Cardiac fibroblast (primary cell): ENCODE data around the gene PHLDA1.

Experiments used
- DNase-seq, 2 donors: peaks; one replicate each; pipeline versions ENCODE4 v3.0.0 to v3.0.0-alpha.2; 2010; ENCODE audit warnings: low read depth in 2 of 2
- H3K4me3 ChIP-seq, 2 donors: replicated peaks in 1 of 2; 1 replicate in 1 of 2; 2 replicates in 1 of 2; pipeline ENCODE4 v1.5.1; 2011; ENCODE audit warnings: low read depth in 2 of 2, low read length in 2 of 2, mild to moderate bottlenecking in 2 of 2, moderate library complexity in 1 of 2
- TF ChIP-seq, protein P1 (sequence below): IDR thresholded peaks from one replicate; pipeline ENCODE4 v1.5.1; 2011; ENCODE audit warnings: low read depth, mild to moderate bottlenecking, low read length, inconsistent platforms

The PHLDA1 gene

DNA sequence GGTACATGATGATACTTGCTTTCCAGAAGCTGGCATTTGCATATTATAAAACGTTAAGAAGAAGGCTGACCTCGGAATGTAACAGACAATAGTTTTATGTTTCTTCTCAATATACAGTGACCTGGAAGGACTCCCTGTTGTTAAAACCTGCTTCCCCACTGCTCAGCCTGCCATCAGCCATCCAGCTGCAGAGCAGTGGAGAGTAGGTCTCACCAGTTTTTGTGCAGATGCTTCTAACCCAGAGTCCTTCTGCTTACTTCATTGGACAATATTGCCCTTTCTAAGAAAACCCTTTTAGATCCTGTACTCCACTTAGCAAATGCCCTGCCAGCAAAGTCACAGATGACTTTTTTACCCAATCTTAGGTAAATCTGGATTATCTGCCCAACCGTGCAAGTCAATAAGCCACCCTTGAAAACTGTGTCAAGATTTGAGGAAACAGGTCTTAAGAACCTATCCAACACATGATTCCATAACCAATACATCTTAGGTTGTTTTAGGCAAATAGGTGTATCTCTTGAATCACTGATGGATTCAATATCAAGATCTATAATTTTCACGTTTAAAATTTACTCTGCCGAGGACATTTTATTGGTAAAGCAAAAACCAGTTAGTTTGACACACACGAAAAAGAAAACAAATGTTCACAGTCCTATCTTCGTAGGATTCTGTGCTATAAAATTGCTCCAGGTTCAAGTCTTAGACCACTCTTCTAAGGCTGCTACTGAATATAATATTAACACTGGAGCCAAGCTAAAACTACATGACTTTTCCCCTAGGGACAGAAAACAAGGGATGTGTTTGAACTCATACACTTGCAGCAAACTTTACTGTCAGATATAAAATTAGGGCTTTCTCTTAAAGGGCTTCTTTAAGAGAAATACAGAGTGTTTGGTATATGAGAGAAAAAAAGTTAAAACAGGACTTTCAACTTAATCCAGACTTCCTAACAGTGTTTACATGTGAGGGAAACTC lies 5.7 kb downstream of the PHLDA1 start:
- TF ChIP-seq, protein P1, sequence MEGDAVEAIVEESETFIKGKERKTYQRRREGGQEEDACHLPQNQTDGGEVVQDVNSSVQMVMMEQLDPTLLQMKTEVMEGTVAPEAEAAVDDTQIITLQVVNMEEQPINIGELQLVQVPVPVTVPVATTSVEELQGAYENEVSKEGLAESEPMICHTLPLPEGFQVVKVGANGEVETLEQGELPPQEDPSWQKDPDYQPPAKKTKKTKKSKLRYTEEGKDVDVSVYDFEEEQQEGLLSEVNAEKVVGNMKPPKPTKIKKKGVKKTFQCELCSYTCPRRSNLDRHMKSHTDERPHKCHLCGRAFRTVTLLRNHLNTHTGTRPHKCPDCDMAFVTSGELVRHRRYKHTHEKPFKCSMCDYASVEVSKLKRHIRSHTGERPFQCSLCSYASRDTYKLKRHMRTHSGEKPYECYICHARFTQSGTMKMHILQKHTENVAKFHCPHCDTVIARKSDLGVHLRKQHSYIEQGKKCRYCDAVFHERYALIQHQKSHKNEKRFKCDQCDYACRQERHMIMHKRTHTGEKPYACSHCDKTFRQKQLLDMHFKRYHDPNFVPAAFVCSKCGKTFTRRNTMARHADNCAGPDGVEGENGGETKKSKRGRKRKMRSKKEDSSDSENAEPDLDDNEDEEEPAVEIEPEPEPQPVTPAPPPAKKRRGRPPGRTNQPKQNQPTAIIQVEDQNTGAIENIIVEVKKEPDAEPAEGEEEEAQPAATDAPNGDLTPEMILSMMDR = no peak
- DNase-seq = peak; percentile 74 to 78
- no peak overlapping the region for H3K4me3 ChIP-seq

DNA sequence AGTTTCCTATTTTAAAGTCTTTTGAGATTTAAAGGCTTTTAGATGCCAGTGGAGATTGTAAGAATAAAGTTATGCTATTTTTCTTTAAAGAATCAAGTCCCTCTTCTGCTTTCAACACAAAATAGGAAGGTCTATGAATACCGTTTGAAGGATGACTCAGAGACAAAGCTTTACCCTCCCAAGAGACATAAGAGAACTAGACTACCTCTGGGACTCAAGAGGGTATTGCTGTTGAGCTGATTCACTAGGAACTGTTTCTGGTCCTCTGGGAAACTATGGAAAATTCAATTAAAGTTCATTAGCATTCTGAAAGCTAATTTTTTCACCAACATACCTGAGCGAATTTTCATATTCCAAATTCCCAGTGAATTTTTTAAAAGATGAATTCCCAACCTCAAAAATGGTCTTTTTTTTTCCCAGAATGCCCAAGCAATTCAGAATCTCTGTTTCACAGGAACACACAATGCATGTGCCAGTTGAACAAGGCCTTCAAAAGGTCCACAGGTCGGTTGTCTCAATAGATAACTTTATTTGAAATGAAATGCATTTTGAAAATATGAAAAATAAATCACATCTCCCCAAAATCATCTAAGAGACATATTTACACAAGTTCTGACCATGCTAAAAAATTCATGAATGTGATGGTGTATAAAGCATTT lies 6.5 kb downstream of the PHLDA1 start:
- DNase-seq = peak; percentile 84 to 96
- no peak overlapping the region for H3K4me3 ChIP-seq
- TF ChIP-seq, protein P1 = peak; percentile 5

DNA sequence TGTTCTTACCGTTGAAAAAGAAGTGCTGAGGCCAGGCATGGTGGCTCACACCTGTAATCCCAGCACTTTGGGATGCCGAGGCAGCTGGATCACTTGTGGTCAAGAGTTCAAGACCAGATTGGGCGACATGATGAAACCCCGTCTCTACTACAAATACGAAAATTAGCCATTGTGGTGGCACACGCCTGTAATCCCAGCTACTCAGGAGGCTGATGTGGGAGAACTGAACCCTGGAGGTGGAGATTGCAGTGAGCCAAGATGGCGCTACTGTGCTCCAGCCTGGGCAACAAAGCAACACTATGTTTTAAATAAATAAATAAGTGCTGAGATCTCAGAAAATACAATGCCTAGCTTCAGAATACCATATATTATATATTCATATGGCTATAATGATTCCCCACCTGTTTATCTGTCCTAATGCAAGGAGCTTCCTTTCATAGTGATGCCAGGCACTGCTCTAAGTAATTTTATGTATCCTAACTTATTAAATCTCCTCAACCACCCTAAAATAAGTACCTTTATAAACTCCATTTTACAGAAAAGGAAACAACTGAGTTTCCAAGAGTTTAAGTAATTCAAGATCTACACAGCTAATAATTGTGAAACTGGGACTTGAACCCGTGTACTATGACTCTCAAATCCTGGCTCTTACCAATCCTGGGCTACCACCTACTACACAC lies 7.3 kb downstream of the PHLDA1 start:
- TF ChIP-seq, protein P1 = no peak
- peak; percentile 36 to 38 for DNase-seq
- no peak overlapping the region for H3K4me3 ChIP-seq

DNA sequence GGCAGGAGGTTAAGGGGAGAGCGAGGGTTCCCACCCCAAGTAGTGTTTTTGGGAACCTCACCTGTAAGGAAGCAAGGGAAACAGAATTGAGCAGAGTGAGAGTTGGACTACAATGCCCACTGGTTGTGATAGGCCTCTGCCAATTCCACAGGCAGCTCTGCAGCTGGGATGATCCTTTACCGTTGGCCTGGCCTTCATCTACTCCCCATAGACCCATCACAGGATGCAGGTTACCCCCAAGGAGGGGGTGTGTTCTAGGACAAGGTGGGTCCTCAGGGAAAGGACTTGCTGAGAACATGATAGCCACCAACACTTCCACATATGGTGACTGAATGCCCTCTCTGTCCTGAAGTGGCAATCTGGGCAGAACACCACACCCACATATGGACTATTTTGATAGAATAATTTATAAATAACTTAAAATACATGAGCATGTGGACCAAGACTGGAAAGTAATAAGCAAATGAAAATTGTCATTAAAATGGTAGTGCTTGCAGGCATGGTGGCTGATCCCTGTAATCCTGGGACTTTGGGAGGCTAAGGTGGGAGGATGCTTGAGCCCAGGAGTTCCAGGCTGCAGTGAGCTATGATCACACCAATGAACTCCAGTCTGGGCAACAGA lies 8.4 kb downstream of the PHLDA1 start:
- no peak overlapping the region for H3K4me3 ChIP-seq
- no peak for DNase-seq
- TF ChIP-seq, protein P1 = no peak

DNA sequence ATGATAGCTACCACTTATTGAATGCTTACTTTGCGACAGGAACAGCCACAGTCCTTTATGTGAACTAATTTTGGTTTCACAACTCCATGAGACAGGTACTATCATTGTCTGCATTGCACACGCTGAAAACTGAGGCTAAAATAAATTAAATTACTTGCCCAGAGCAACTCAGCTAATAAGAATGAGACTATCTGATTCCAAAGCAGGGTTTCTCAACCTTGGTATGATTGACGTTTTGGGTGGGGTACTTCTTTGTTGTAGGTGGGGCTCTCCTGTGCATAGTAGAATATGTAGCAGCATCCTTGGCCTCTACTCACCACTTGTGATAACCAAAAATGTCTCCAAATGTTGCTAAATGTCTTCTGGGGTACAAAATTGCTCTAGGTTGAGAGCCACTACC lies 9.1 kb downstream of the PHLDA1 start:
- no peak overlapping the region for H3K4me3 ChIP-seq
- no peak for DNase-seq
- TF ChIP-seq, protein P1 = no peak
